ENCODE data around the gene CYS1. TPM values are rescaled to one million over a fixed set of nuclear protein-coding genes. Genes with fewer than 3 reads are reported as not detected.

The CYS1 gene
- total RNA-seq (ENCODE audit: low replicate concordance), result 0.45 and 1.6 TPM in 2 replicates

GRCh38 chr2:10079870-10080535, at the start of gene CYS1:
CYS1 (minus strand) TSS chr2:10080411; CDS start chr2:10080223, 188 bp downstream.

GRCh38 chr2:10122500-10123280, 42.5 kb upstream of the CYS1 start, which contains the start of gene RRM2:
RRM2 (plus strand) TSS chr2:10122739; CDS start chr2:10122799, 60 bp downstream.

GRCh38 chr2:10043256-10043905, 36.8 kb downstream of the CYS1 start, which contains the start of gene KLF11:
KLF11 (plus strand) TSS chr2:10043550; CDS start chr2:10043717, 167 bp downstream.

Other genes starting within 250 kb of the CYS1 start
- gene TAF1B, start 236.9 kb downstream of the CYS1 start, total RNA-seq (ENCODE audit: low replicate concordance), result 15.7 and 39.7 TPM in 2 replicates
- gene GRHL1, start 128.7 kb downstream of the CYS1 start, total RNA-seq (ENCODE audit: low replicate concordance), result 0.08 and 0.70 TPM in 2 replicates
- 2.0 and 4.2 TPM in 2 replicates for gene KLF11, start 36.9 kb downstream of the CYS1 start, total RNA-seq (ENCODE audit: low replicate concordance)
- 0.35 and 6.3 TPM in 2 replicates for gene RRM2, start 42.3 kb upstream of the CYS1 start, total RNA-seq (ENCODE audit: low replicate concordance)
- 22.5 and 27.1 TPM in 2 replicates for gene HPCAL1, start 222.5 kb upstream of the CYS1 start, total RNA-seq (ENCODE audit: low replicate concordance)

All from smooth muscle cell of the coronary artery (primary cell).